Bronchial epithelial cell (primary cell): ENCODE data around the gene ATP2B2. TPM values are rescaled to one million over a fixed set of nuclear protein-coding genes. Genes with fewer than 3 reads are reported as not detected.
"Not testable (repeated sequence)": the region's sequence is repeated elsewhere in the genome, so short reads cannot be mapped to it uniquely, and the experiment has no call there.

Source experiments
- DNase-seq: peaks from one replicate; pipeline ENCODE4 v3.0.0-alpha.2; 2010; ENCODE audit warnings: low read depth
- FAIRE-seq: peaks from 2 replicates; lab custom pipeline; 2011; peaks lifted over from hg19 to GRCh38; lab: Jason Lieb, UNC
- H3K27me3 ChIP-seq: 2 replicates; pipeline ENCODE4 v1.5.1; 2011; ENCODE audit warnings: low read length; ENCODE audit not compliant: control insufficient read depth, insufficient read depth
- H3K36me3 ChIP-seq: 2 replicates; pipeline ENCODE4 v1.5.1; 2011; ENCODE audit warnings: low read length; ENCODE audit not compliant: control insufficient read depth, insufficient read depth
- H3K4me3 ChIP-seq: 2 replicates; pipeline ENCODE4 v1.5.1; 2011; ENCODE audit warnings: mild to moderate bottlenecking, low read depth, low read length, control low read depth
- total RNA-seq: library from RNA; depleted of rRNA; stranded (reverse); fragments of >200 nt; gene quantifications from 2 replicates; pipeline ENCODE4 v1.2.1, GENCODE V29; 2014
- TF ChIP-seq, protein P1 (sequence below): IDR thresholded peaks from 2 replicates; pipeline ENCODE4 v1.5.1; 2011; ENCODE audit warnings: mild to moderate bottlenecking, moderate library complexity, low read length, control low read depth, inconsistent platforms; ENCODE audit not compliant: insufficient read depth, severe bottlenecking

ATP2B2 gene
- total RNA-seq, 1 donor from 2014 or later, result not detected

DNA sequence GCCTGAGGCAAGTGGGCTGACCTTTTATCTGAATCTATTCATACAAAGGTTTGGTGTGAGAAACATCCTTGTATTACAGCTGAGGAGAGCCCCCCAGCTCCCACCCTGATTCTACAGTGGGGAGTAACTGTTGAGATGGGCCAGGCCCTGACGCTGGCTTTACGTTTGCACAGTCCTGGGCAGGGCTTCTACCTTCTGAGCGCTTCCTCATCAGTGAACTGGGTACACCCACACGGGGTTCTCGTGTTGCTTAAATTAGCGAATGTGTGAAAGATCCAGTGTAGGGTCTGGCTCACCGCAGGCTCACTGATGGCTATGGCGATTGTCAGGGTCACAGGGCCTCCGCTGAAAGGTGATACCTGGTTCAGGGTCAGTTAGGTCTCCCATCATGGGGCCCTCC is 205.3 kb downstream of the ATP2B2 start:
- no peak for DNase-seq
- H3K36me3 ChIP-seq, result peaks cover 27% of the 10 kb centered on the region
- no peaks in the 10 kb centered on the region for H3K27me3 ChIP-seq
- TF ChIP-seq, protein P1, sequence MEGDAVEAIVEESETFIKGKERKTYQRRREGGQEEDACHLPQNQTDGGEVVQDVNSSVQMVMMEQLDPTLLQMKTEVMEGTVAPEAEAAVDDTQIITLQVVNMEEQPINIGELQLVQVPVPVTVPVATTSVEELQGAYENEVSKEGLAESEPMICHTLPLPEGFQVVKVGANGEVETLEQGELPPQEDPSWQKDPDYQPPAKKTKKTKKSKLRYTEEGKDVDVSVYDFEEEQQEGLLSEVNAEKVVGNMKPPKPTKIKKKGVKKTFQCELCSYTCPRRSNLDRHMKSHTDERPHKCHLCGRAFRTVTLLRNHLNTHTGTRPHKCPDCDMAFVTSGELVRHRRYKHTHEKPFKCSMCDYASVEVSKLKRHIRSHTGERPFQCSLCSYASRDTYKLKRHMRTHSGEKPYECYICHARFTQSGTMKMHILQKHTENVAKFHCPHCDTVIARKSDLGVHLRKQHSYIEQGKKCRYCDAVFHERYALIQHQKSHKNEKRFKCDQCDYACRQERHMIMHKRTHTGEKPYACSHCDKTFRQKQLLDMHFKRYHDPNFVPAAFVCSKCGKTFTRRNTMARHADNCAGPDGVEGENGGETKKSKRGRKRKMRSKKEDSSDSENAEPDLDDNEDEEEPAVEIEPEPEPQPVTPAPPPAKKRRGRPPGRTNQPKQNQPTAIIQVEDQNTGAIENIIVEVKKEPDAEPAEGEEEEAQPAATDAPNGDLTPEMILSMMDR, result no peak
- H3K4me3 ChIP-seq, result no peak overlapping the region
- no peak for FAIRE-seq

DNA sequence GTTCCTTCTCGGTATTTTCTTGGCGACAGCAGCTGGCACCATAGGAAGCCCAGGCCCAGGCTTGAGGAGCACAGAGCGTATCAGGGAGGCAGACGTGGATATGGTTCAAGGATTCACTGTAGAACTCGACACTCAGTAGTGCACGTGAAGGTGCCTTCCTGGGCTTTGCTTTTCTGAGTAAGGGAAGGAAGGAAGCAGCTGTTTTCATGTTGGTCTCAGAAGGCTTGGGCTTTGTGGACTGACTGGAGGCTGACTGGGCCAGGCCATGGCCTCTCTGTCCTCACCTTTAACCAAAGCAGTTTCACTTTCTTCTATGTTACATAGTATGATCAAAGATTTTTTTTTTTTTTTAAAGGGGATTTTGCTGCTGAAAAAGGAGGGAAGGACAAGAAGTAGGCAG is 205.7 kb downstream of the ATP2B2 start:
- Histone ChIP-seq H3K36me3 (peaks cover 25% of the 10 kb centered on the region), H3K4me3 (no peak overlapping the region), H3K27me3 (no peaks in the 10 kb centered on the region)
- DNase-seq, result no peak
- TF ChIP-seq, protein P1, result no peak
- FAIRE-seq, result no peak

DNA sequence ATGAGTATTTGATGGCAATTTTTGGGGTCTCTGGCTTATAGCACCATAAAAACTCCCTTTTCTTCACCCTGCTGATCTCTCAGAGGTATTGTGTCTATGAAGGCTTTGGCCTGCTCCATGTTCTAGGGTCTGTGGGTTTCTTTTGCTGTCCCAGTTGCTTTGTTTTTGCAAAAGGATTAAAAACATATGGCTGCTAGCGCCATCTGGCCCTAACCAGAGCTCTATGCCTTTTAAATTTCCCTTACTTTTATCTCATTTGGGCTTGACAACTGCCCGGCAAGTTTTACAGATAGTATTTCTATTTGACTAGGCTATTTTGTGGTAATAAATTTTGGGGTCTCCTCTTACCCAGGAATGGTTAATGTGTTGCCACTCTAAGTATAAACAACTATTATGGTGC is 206.2 kb downstream of the ATP2B2 start:
- no peak overlapping the region for H3K4me3 ChIP-seq
- H3K27me3 ChIP-seq, result no peaks in the 10 kb centered on the region
- FAIRE-seq (no peak), DNase-seq (no peak)
- TF ChIP-seq, protein P1, result no peak
- H3K36me3 ChIP-seq, result peaks cover 21% of the 10 kb centered on the region

DNA sequence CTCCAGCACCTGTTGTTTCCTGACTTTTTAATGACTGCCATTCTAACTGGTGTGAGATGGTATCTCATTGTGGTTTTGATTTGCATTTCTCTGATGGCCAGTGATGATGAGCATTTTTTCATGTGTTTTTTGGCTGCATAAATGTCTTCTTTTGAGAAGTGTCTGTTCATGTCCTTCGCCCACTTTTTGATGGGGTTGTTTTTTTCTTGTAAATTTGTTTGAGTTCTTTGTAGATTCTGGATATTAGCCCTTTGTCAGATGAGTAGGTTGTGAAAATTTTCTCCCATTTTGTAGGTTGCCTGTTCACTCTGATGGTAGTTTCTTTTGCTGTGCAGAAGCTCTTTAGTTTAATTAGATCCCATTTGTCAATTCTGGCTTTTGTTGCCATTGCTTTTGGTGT is 207.3 kb downstream of the ATP2B2 start:
- not testable (repeated sequence) for FAIRE-seq, H3K4me3 ChIP-seq, DNase-seq, H3K27me3 ChIP-seq
- peaks cover 13% of the 10 kb centered on the region for H3K36me3 ChIP-seq

DNA sequence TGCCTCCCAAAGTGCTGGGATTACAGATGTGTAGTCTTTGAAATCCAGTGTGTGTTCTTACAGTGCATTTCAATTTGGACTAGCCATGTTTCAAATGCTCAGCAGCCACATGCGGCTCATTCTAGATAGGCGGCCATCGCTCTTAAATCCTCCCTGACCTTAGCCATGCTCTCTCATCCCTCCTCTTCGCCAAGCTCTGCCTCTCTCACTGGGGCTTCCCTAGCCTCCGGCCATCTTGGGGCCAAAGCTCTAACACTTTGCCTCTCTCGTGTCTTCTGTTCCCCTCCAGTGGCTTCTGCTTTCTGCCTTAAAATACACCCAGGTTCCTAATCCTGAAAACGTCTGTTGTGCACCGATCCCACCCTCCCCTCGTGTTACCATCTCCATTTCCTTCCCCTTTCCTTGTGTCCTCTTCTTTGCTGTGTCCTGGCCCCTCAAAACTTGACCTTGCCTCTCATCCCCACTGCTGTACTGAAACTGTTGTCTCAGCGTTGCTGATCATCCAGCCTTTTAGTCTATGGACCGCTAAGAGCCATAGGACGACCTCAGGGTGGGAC is 211.3 kb downstream of the ATP2B2 start:
- no peak for FAIRE-seq
- DNase-seq, result no peak
- TF ChIP-seq, protein P1, result no peak
- H3K36me3 ChIP-seq, result peaks cover 1% of the 10 kb centered on the region
- no peaks in the 10 kb centered on the region for H3K27me3 ChIP-seq
- H3K4me3 ChIP-seq, result no peak overlapping the region

DNA sequence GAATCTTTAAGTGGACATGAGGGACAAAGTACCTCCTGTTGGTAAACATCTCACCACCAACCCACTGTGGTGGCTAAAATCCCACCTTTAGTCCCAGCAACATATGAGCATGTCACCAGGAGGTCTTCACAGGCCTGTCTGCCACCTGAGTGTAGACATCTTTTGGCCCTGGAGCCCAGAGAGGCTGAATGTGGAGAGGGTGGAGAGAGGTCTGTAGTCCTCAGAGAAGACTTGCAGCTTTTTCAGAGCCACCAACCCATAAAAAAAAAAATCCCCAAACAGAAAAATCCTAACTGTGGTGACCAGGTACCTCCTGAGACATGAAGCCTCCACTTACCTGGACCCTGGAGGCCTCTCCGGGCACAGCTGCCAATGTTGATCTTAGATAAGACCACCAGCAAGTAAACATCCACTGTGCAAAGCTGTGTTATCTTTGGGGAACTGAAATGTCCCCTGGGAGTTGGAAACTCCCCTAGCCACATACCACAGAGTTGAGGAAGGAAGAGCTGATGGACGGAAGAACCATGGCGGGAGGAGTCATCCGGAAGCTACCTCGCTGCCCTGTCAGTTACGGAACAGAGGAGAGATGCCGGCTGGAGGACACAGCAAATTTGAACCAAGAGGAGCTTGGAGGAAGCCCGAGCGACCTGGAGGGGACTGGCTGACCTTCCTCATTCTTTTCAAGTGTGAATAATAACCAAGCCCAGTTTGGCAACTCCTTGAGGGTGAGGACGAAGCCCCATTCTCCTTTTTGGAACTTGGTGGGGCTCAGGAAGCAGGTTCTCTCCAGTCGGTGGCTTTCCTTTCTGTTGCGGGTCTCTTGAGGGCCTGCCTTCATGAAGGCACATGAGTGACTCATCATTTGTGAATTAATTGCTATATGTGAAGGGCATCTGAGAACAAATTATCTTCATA is 212.6 kb downstream of the ATP2B2 start, which contains the start of gene GHRL:
GHRL (minus strand) TSS at position 443 of the 915 bp plus-strand sequence. CDS start 2,767 bp downstream, outside the sequence.
- Histone ChIP-seq H3K4me3 (no peak within 1 kb of the TSS), H3K36me3 (peaks cover 3% of the 10 kb centered on the region), H3K27me3 (no peaks in the 10 kb centered on the region)
- FAIRE-seq, result no peak
- no peak for DNase-seq
- TF ChIP-seq, protein P1, result no peak
